ENCODE results near the gene ITPR2. TPM values are rescaled to one million over a fixed set of nuclear protein-coding genes. Genes with fewer than 3 reads are reported as not detected.

ITPR2 gene
- total RNA-seq, 1 experiment from 2014 or later = 4.9 TPM

DNA sequence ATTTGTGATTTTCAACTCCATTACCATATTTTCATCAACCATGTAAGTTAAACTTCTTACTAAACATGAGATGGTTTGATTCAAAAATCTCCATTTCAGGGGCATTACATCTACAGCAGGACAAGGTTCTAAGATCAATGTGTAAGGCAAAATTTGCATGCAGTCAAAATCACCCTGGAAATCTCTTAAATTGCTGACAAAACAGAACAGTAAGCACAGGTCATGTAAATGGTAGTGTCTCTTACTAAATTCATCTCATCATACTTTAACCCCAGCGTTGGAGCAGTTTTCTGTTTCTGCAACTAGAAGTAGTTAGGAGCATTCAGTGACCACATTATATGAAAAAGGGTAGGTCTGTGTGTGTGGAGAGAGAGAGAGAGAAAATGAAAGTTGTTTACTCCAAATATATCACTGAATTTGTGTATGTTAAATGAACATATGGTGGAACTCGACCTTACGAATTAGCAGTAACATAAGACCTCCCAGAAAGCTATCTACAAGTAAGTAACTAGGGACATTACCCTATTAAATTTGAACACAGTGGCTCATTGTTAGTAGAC lies 410.1 kb downstream of the ITPR2 start:
- no peak for DNase-seq (ENCODE audit: low read depth)

DNA sequence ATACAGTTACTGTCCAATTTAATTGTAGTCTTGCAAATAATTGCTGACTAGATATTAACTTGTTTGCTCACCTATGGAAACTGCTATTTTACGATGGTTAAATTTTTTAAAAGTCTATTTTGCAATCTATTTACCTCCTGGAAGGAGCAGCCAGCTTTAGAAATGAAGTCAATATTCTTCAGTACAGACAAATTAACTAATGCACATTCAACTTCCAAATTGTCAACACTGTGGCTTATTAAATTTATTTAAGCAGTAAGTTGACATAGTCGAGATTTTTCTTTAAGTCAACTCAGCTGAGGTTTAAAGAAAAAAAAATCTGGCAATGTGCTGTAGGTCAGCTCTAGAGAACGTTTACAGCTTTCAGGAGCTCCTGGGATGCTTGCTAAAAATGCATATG lies 416.4 kb downstream of the ITPR2 start:
- DNase-seq (ENCODE audit: low read depth) = no peak

DNA sequence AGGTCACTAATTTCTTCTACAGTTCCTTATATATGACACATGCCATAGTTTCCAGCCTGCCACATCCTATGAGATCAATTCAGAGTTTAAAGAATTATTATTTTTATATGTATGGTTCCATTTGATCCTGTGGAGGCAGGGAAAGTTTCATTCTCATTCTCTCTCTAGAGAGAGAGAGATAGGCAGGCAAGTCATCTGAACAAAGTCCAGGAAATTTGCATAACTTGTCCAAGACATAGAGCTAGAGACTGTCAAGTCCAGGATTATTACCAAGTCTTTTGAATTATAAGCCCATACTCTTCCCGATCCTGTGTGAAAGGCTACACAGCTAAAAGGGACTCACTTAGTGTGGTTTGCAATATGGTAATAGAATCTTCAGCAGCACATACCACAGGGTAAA lies 422.3 kb downstream of the ITPR2 start:
- DNase-seq (ENCODE audit: low read depth) = no peak

- DNase-seq (ENCODE audit: low read depth) = no peak
These were observed 426.2 kb downstream of the ITPR2 start for GRCh38 chr12:26406813-26407212.

DNA sequence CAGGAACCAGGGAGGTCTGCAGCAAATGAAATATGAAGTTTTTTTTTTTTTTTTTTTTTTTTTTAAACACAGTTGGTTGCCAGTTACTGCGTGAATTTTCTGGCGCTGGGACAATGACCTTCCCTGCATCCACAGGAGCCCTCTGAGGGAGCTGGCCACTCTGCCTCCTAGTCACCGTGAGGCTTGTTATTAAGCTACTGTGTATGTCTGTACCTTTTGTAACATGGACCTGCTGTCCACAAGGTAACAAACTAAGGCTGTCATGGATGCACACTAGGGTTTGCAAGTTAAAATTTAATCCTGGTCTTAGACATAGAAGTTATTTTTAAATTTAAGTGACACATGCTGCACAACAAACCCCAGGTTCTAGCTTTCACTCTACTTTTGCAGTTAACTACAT lies 426.6 kb downstream of the ITPR2 start:
- no peak for DNase-seq (ENCODE audit: low read depth)

GRCh38 chr12:26403601-26404000 lies 429.4 kb downstream of the ITPR2 start:
- no peak for DNase-seq (ENCODE audit: low read depth)

DNA sequence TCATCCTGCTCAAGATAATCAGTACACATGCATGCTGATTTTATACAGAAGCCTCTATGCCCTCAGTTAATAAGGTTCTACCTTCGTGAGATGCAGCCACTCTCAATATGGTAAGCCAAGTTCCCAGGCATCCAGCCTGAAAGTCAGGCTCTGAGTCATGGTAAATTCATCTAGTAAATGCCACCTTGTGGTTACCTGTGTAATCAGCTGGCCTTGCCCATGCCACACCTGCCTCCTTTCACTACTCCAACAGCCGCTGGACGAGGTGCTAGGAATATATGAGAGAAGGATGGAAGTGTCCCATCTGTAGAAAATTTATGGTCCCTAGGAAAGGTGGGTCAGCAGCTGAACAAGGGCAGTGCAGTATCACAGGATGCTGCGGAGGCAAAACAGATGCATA lies 430.3 kb downstream of the ITPR2 start:
- peak; percentile 24 for DNase-seq (ENCODE audit: low read depth)

- no peak for DNase-seq (ENCODE audit: low read depth)
These were observed 431.1 kb downstream of the ITPR2 start for GRCh38 chr12:26401874-26402273.

DNA sequence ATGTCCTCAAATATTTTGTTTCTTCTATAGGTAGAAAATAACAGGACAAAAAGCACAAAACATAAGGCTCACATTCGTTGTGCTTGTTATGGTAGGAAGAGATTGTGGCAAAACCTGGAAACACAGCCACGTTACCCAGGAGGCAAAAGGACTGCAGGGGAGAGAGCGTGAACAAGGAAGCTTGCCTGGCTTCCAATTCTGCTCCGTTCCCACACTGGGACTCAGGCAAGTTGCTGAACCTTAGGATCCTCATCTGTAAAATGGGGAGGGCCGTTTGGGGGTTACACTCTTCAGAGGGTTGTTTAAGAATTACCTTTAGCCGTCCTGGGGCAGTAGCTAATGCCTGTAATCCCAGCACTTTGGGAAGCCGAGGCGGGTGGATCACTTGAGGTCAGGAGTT lies 432.4 kb downstream of the ITPR2 start:
- no peak for DNase-seq (ENCODE audit: low read depth)

DNA sequence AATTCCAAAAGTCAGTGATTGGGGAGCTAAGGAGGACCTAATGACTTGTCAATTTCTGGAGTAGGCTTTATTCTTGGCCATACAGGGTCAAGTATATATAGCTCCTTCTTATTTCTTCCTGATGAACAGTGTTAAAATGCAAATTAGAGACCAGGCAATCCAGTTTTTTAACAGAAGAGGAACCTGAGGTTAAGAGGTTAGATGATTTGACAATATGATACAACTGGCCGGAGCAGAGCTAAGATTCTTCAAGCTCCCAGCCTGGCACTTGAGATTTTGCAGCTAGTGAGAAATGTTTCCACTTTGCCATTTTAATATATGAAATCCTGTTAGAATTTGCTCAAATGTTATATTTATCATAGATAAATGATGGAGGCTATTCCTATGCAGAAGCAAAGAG lies 433.6 kb downstream of the ITPR2 start:
- DNase-seq (ENCODE audit: low read depth) = no peak

- no peak for DNase-seq (ENCODE audit: low read depth)
These were observed 436.6 kb downstream of the ITPR2 start for GRCh38 chr12:26396402-26396801.

GRCh38 chr12:26389343-26389742 lies 443.7 kb downstream of the ITPR2 start:
- DNase-seq (ENCODE audit: low read depth) = no peak

GRCh38 chr12:26384536-26384935 lies 448.5 kb downstream of the ITPR2 start:
- DNase-seq (ENCODE audit: low read depth) = no peak

DNA sequence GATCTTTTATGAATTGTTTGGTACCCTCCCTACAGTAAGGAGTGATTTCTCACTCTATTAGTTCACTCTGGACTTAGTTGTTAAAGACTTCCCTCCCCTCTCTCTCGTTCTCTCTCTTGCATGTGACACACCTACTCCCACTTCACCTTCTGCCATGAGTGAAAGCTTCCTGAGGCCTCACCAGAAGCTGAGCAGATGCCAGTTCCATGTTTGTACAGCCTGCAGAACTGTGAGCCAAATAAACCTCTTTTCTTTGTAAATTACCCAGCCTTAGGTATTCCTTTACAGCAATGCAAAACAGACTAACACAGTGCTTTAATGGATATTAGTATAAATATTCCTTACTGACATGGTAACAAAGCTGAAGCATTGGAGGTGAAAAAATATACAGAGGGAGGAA lies 450.0 kb downstream of the ITPR2 start:
- no peak for DNase-seq (ENCODE audit: low read depth)

- no peak for DNase-seq (ENCODE audit: low read depth)
These were observed 452.1 kb downstream of the ITPR2 start for GRCh38 chr12:26380897-26381296.

GRCh38 chr12:26379777-26380467 lies 453.1 kb downstream of the ITPR2 start:
- DNase-seq (ENCODE audit: low read depth) = no peak

GRCh38 chr12:26378711-26379110 lies 454.3 kb downstream of the ITPR2 start:
- DNase-seq (ENCODE audit: low read depth) = no peak

- DNase-seq (ENCODE audit: low read depth) = no peak
These were observed 457.9 kb downstream of the ITPR2 start for GRCh38 chr12:26374934-26375680.

DNA sequence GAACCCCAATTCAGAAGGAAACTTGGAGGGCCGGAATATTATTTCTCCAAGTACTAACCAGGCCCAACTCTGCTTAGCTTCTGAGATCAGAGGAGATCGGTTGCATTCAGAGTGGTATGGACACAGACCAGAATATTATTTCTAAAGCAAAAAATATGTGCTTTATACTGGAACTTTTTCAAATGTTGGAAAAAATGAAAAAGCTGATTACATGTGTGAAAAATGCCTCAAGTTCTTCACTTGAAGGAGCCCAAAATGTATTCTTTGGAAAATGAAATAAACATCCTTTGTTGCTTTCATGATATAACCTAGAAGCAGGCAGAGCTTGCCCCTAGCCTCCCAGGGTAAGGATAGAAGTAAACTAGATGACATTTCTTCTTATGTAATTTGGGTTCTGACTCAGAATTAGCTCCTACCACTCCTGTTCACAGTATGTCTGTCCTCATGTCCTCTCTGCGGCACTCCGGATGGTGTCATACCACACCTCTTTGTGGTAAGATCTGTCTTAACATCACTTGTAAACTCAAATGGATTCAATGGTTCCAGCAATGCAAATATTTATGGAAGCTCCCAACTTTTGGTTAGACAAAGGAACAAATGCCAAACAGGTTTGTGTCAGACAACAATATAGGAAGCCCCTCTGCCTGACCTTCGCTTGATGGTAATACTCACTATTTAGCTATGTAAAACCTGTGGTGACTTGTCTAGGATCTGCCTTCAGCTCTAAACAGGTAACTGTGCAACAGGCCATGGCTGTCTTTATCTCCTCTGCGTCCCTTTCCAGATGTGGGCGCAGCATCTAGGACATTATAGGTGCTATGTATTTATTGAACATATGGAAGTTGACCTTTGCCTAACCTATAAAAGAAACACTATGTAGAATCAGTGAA lies 459.1 kb downstream of the ITPR2 start:
- DNase-seq (ENCODE audit: low read depth) = no peak

- no peak for DNase-seq (ENCODE audit: low read depth)
These were observed 460.1 kb downstream of the ITPR2 start for GRCh38 chr12:26372866-26373265.

DNA sequence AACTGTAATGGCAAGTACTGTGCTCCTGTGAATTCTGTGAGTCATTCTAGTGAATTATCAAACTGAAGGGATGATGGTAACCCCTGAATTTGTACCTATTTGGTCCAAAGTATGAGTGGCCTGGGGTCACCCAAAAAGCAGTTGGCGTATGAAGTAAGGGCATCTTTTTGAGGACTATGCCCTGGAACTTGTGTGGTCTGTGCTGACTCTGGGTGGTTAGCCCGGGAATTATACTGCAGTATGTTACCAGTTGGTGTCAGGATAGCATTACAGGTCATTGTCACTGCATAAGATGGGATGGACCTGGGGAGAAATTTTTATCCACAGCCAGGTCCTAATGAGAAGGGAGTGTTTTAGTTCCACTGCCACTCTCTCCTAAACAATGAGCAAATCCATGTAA lies 462.9 kb downstream of the ITPR2 start:
- no peak for DNase-seq (ENCODE audit: low read depth)

DNA sequence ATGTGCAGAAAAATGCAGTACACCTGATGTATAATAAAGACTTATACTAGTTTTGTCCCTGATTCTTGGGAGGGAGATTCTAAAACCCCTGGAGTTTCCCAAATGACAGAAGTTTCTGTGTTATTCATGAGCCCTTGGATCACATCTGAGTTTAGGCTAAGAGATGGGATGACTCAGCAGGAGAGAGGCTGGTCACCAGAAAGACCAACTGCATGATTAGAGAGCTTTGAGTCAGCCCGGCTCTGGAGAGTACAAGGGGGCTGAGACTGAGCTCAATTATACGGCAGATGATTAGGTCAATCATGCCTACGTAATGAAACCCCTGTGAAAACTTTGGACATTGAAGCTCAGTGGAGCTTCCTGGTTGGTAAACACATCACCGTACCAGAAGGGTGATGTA lies 463.4 kb downstream of the ITPR2 start:
- DNase-seq (ENCODE audit: low read depth) = peak; percentile 87
